Mesenchymal stem cell (in vitro differentiated cells and primary cell): ENCODE data around the gene AGAP3.
A peak's percentile ranks its signal among the peaks of the same experiment; 100 is the strongest.

Experiments
- DNase-seq: peaks from one replicate; pipeline ENCODE4 v3.0.0-alpha.2; 2013
- H2AFZ ChIP-seq: one replicate; pipeline ENCODE4 v1.6.1; 2013; ENCODE audit warnings: low read depth, mild to moderate bottlenecking, control low read depth, inconsistent platforms, low read length, moderate library complexity
- H2AK5ac ChIP-seq: 2 replicates; pipeline ENCODE4 v1.6.1; 2013; ENCODE audit warnings: low read length, moderate library complexity, mild to moderate bottlenecking, inconsistent platforms; ENCODE audit not compliant: severe bottlenecking
- H2BK120ac ChIP-seq: one replicate; pipeline ENCODE4 v1.6.1; 2013; ENCODE audit warnings: low read depth, mild to moderate bottlenecking, inconsistent platforms, low read length, moderate library complexity
- H2BK12ac ChIP-seq, 2 experiments: one replicate each; pipeline ENCODE4 v1.6.1; 2013; ENCODE audit warnings: inconsistent platforms in 2 of 2, low read length in 2 of 2, mild to moderate bottlenecking in 2 of 2, moderate library complexity in 2 of 2, control low read depth in 1 of 2
- H2BK15ac ChIP-seq: one replicate; pipeline ENCODE4 v1.6.1; 2013; ENCODE audit warnings: mild to moderate bottlenecking, low read depth, inconsistent platforms; ENCODE audit not compliant: poor library complexity, severe bottlenecking
- H2BK5ac ChIP-seq: 2 replicates; pipeline ENCODE4 v1.6.1; 2013; ENCODE audit warnings: low read depth, mild to moderate bottlenecking, low read length, control low read depth, inconsistent platforms; ENCODE audit not compliant: poor library complexity, severe bottlenecking
- H3K14ac ChIP-seq, 2 experiments: one replicate each; pipeline ENCODE4 v1.6.1; 2013; ENCODE audit warnings: inconsistent platforms in 2 of 2, low read length in 2 of 2, control low read depth in 1 of 2, mild to moderate bottlenecking in 1 of 2, moderate library complexity in 1 of 2
- H3K18ac ChIP-seq, 2 experiments: one replicate each; pipeline ENCODE4 v1.6.1; 2013; ENCODE audit warnings: inconsistent platforms in 2 of 2, low read length in 2 of 2, control low read depth in 1 of 2, low read depth in 1 of 2, mild to moderate bottlenecking in 1 of 2
- H3K23ac ChIP-seq, 2 experiments: one replicate each; pipeline ENCODE4 v1.6.1; 2013; ENCODE audit warnings: inconsistent platforms in 2 of 2, low read length in 2 of 2, mild to moderate bottlenecking in 2 of 2, moderate library complexity in 2 of 2, control low read depth in 1 of 2
- H3K27ac ChIP-seq: 2 replicates; pipeline ENCODE4 v1.5.1; 2013; ENCODE audit warnings: mild to moderate bottlenecking, moderate library complexity, low read length, control low read depth, inconsistent platforms; ENCODE audit not compliant: poor library complexity, severe bottlenecking
- H3K27me3 ChIP-seq, 2 experiments: 2 replicates each; pipeline versions ENCODE4 v1.6.1 to v1.7.0; 2013; ENCODE audit warnings: low read length in 2 of 2, mild to moderate bottlenecking in 2 of 2, moderate library complexity in 2 of 2, control low read depth in 1 of 2, inconsistent platforms in 1 of 2; ENCODE audit not compliant: control insufficient read depth in 1 of 2, insufficient read depth in 1 of 2
- H3K36me3 ChIP-seq, 2 experiments: 2 replicates each; pipeline versions ENCODE4 v1.6.1 to v1.7.0; 2013; ENCODE audit warnings: low read length in 2 of 2, control low read depth in 1 of 2, inconsistent platforms in 1 of 2, low read depth in 1 of 2, mild to moderate bottlenecking in 1 of 2; ENCODE audit not compliant: insufficient read depth in 2 of 2, control insufficient read depth in 1 of 2
- H3K4ac ChIP-seq, 2 experiments: one replicate each; pipeline ENCODE4 v1.6.1; 2013; ENCODE audit warnings: inconsistent platforms in 2 of 2, low read length in 2 of 2, mild to moderate bottlenecking in 2 of 2, moderate library complexity in 2 of 2, control low read depth in 1 of 2, low read depth in 1 of 2
- H3K4me1 ChIP-seq: 2 replicates; pipeline ENCODE4 v1.6.1; 2013; ENCODE audit warnings: low read depth, low read length, control low read depth; ENCODE audit not compliant: control insufficient read depth, insufficient read depth
- H3K4me2 ChIP-seq: 2 replicates; pipeline ENCODE4 v1.6.1; 2013; ENCODE audit warnings: low read length, mild to moderate bottlenecking, inconsistent platforms; ENCODE audit not compliant: poor library complexity, severe bottlenecking
- H3K4me3 ChIP-seq, 2 experiments: 2 replicates each; pipeline versions ENCODE4 v1.5.1 to v1.7.0; 2013; ENCODE audit warnings: low read length in 2 of 2, mild to moderate bottlenecking in 2 of 2, control low read depth in 1 of 2, low read depth in 1 of 2; ENCODE audit not compliant: insufficient read depth in 1 of 2
- H3K79me1 ChIP-seq: replicated peaks from 2 replicates; pipeline ENCODE4 v1.6.1; 2013; ENCODE audit warnings: mild to moderate bottlenecking, control low read depth, low read length, inconsistent platforms; ENCODE audit not compliant: poor library complexity, severe bottlenecking
- H3K9ac ChIP-seq: 2 replicates; pipeline ENCODE4 v1.7.0; 2013; ENCODE audit warnings: mild to moderate bottlenecking, low read length, moderate library complexity
- H3K9me3 ChIP-seq: 2 replicates; pipeline ENCODE4 v1.7.0; 2013; ENCODE audit warnings: mild to moderate bottlenecking, low read length; ENCODE audit not compliant: control insufficient read depth
- H4K8ac ChIP-seq: one replicate; pipeline ENCODE4 v1.6.1; 2013; ENCODE audit warnings: inconsistent platforms, mild to moderate bottlenecking, low read length, moderate library complexity
- H4K91ac ChIP-seq: one replicate; pipeline ENCODE4 v1.6.1; 2013; ENCODE audit warnings: mild to moderate bottlenecking, low read length, inconsistent platforms
- WGBS: methylation state at CpG from one replicate; pipeline ENCODE4 v1.1.7; 2013; ENCODE audit warnings: mixed read lengths; 5-methylcytosine and 5-hydroxymethylcytosine counted together

The AGAP3 gene

GRCh38 chr7:151124899-151125399 is 38.7 kb downstream of the AGAP3 start:
- Histone ChIP-seq H2BK12ac (no peak overlapping the region), H2BK15ac (no peak overlapping the region), H2AFZ (no peak overlapping the region), H3K4me2 (peak overlapping the region; percentile 96), H3K27me3 (no peaks in the 10 kb centered on the region), H3K18ac (peak overlapping the region in 1 of 2 experiments; percentile 11), H3K4ac (no peak overlapping the region), H3K9ac (no peak overlapping the region), H3K27ac (no peak overlapping the region), H3K9me3 (no peaks in the 10 kb centered on the region), H4K8ac (no peak overlapping the region), H4K91ac (no peak overlapping the region), H2BK120ac (no peak overlapping the region), H3K14ac (no peak overlapping the region), H3K4me3 (peak overlapping the region in 1 of 2 experiments; percentile 68), H2AK5ac (no peak overlapping the region), H3K79me1 (peaks cover 50% of the 10 kb centered on the region), H2BK5ac (no peak overlapping the region), H3K36me3 (peaks cover 74 to 85% of the 10 kb centered on the region in 2 experiments), H3K4me1 (peaks cover 24% of the 10 kb centered on the region), H3K23ac (no peak overlapping the region)
- WGBS: 86% methylated on average over 14 of the region's 14 CpGs
- DNase-seq: no peak

GRCh38 chr7:151125470-151125845 is 39.2 kb downstream of the AGAP3 start:
- peak overlapping the region; percentile 96 for H3K4me2 ChIP-seq
- no peak overlapping the region for H4K8ac ChIP-seq
- H3K9ac ChIP-seq: peak overlapping the region; percentile 26
- H3K9me3 ChIP-seq: no peaks in the 10 kb centered on the region
- no peak overlapping the region for H2AK5ac ChIP-seq
- no peak overlapping the region for H3K23ac ChIP-seq
- 3% methylated on average over 22 of the region's 22 CpGs for WGBS
- no peak overlapping the region for H3K27ac ChIP-seq
- no peak overlapping the region for H2AFZ ChIP-seq
- peak; percentile 54 for DNase-seq
- H3K18ac ChIP-seq: peak overlapping the region in 1 of 2 experiments; percentile 11
- H3K79me1 ChIP-seq: peaks cover 51% of the 10 kb centered on the region
- peaks cover 24% of the 10 kb centered on the region for H3K4me1 ChIP-seq
- H2BK5ac ChIP-seq: no peak overlapping the region
- H3K27me3 ChIP-seq: no peaks in the 10 kb centered on the region
- peak overlapping the region in 1 of 2 experiments; percentile 26 for H3K14ac ChIP-seq
- no peak overlapping the region for H2BK120ac ChIP-seq
- peak overlapping the region in 1 of 2 experiments; percentile 45 for H3K4ac ChIP-seq
- no peak overlapping the region for H2BK15ac ChIP-seq
- H3K4me3 ChIP-seq: peak overlapping the region; percentile 50 to 68
- peak overlapping the region in 1 of 2 experiments; percentile 17 for H2BK12ac ChIP-seq
- peaks cover 74 to 85% of the 10 kb centered on the region in 2 experiments for H3K36me3 ChIP-seq
- no peak overlapping the region for H4K91ac ChIP-seq

- H3K36me3 ChIP-seq: peaks cover 74 to 85% of the 10 kb centered on the region in 2 experiments
- H3K4me2 ChIP-seq: peak overlapping the region; percentile 96
- no peak overlapping the region for H2BK5ac ChIP-seq
- peak overlapping the region; percentile 50 to 68 for H3K4me3 ChIP-seq
- no peaks in the 10 kb centered on the region for H3K9me3 ChIP-seq
- no peak overlapping the region for H2AK5ac ChIP-seq
- no peak overlapping the region for H2AFZ ChIP-seq
- H2BK15ac ChIP-seq: no peak overlapping the region
- H3K27ac ChIP-seq: no peak overlapping the region
- no peaks in the 10 kb centered on the region for H3K27me3 ChIP-seq
- peaks cover 47% of the 10 kb centered on the region for H3K79me1 ChIP-seq
- no peak overlapping the region for H2BK120ac ChIP-seq
- H4K91ac ChIP-seq: no peak overlapping the region
- DNase-seq: no peak
- peak overlapping the region; percentile 26 for H3K9ac ChIP-seq
- H3K23ac ChIP-seq: no peak overlapping the region
- H4K8ac ChIP-seq: no peak overlapping the region
- peak overlapping the region in 1 of 2 experiments; percentile 45 for H3K4ac ChIP-seq
- WGBS: 7% methylated on average over 34 of the region's 58 CpGs
- peaks cover 24% of the 10 kb centered on the region for H3K4me1 ChIP-seq
- peak overlapping the region in 1 of 2 experiments; percentile 61 for H3K18ac ChIP-seq
- H2BK12ac ChIP-seq: no peak overlapping the region
- H3K14ac ChIP-seq: peak overlapping the region in 1 of 2 experiments; percentile 76
Measured at GRCh38 chr7:151125846-151126481, 39.7 kb downstream of the AGAP3 start.

GRCh38 chr7:151126491-151127137 is 40.3 kb downstream of the AGAP3 start:
- H3K4me1 ChIP-seq: peaks cover 24% of the 10 kb centered on the region
- H2BK120ac ChIP-seq: no peak overlapping the region
- H3K27ac ChIP-seq: no peak overlapping the region
- H3K18ac ChIP-seq: no peak overlapping the region
- H4K91ac ChIP-seq: peak overlapping the region; percentile 34
- no peak overlapping the region for H2AK5ac ChIP-seq
- H3K4me3 ChIP-seq: no peak overlapping the region
- H2BK12ac ChIP-seq: no peak overlapping the region
- H2BK5ac ChIP-seq: no peak overlapping the region
- no peaks in the 10 kb centered on the region for H3K27me3 ChIP-seq
- no peak overlapping the region for H2AFZ ChIP-seq
- H4K8ac ChIP-seq: peak overlapping the region; percentile 41
- WGBS: 63% methylated on average over 17 of the region's 19 CpGs
- DNase-seq: no peak
- H3K4me2 ChIP-seq: no peak overlapping the region
- H3K9me3 ChIP-seq: no peaks in the 10 kb centered on the region
- H3K23ac ChIP-seq: no peak overlapping the region
- no peak overlapping the region for H3K4ac ChIP-seq
- no peak overlapping the region for H2BK15ac ChIP-seq
- no peak overlapping the region for H3K9ac ChIP-seq
- no peak overlapping the region for H3K14ac ChIP-seq
- peaks cover 74 to 85% of the 10 kb centered on the region in 2 experiments for H3K36me3 ChIP-seq
- peaks cover 49% of the 10 kb centered on the region for H3K79me1 ChIP-seq
